ENCODE data around the gene EXOC3. TPM values are rescaled to one million over a fixed set of nuclear protein-coding genes. Genes with fewer than 3 reads are reported as not detected.
A peak's percentile ranks its signal among the peaks of the same experiment; 100 is the strongest.
"Not testable (repeated sequence)": the region's sequence is repeated elsewhere in the genome, so short reads cannot be mapped to it uniquely, and the experiment has no call there.

The EXOC3 gene
- total RNA-seq, 1 donor from 2014 or later, result 42.4 TPM

GRCh38 chr5:501831-502184 lies 58.8 kb downstream of the EXOC3 start:
- TF ChIP-seq CTCF (IDR thresholded peaks at IDR 0.05; ENCODE audit: insufficient read depth, low read length, severe bottlenecking), result no peak
- DNase-seq (ENCODE audit: low read depth) (no peak), FAIRE-seq (no peak)
- Histone ChIP-seq H3K4me3 (ENCODE audit: low read depth, low read length) (no peak overlapping the region), H3K27me3 (ENCODE audit: control insufficient read depth, insufficient read depth, low read length) (peaks cover 2% of the 10 kb centered on the region), H3K36me3 (ENCODE audit: control insufficient read depth, insufficient read depth, low read length) (no peaks in the 10 kb centered on the region)

GRCh38 chr5:502325-503079 lies 59.5 kb downstream of the EXOC3 start:
- no peak for DNase-seq (ENCODE audit: low read depth)
- TF ChIP-seq CTCF (IDR thresholded peaks at IDR 0.05; ENCODE audit: insufficient read depth, low read length, severe bottlenecking), result no peak
- H3K27me3 ChIP-seq (ENCODE audit: control insufficient read depth, insufficient read depth, low read length), result peaks cover 2% of the 10 kb centered on the region
- FAIRE-seq, result peak; percentile 96
- H3K36me3 ChIP-seq (ENCODE audit: control insufficient read depth, insufficient read depth, low read length), result no peaks in the 10 kb centered on the region
- no peak overlapping the region for H3K4me3 ChIP-seq (ENCODE audit: low read depth, low read length)

- H3K4me3 ChIP-seq (ENCODE audit: low read depth, low read length), result no peak overlapping the region
- H3K36me3 ChIP-seq (ENCODE audit: control insufficient read depth, insufficient read depth, low read length), result no peaks in the 10 kb centered on the region
- H3K27me3 ChIP-seq (ENCODE audit: control insufficient read depth, insufficient read depth, low read length), result peaks cover 2% of the 10 kb centered on the region
- no peak for TF ChIP-seq CTCF (IDR thresholded peaks at IDR 0.05; ENCODE audit: insufficient read depth, low read length, severe bottlenecking)
- FAIRE-seq, result no peak
- DNase-seq (ENCODE audit: low read depth), result no peak
Measured at GRCh38 chr5:504326-505154, 61.6 kb downstream of the EXOC3 start.

GRCh38 chr5:505951-506525 lies 63.1 kb downstream of the EXOC3 start:
- TF ChIP-seq CTCF (IDR thresholded peaks at IDR 0.05; ENCODE audit: insufficient read depth, low read length, severe bottlenecking), result no peak
- DNase-seq (ENCODE audit: low read depth), result no peak
- no peak overlapping the region for H3K4me3 ChIP-seq (ENCODE audit: low read depth, low read length)
- H3K27me3 ChIP-seq (ENCODE audit: control insufficient read depth, insufficient read depth, low read length), result peaks cover 6% of the 10 kb centered on the region
- no peaks in the 10 kb centered on the region for H3K36me3 ChIP-seq (ENCODE audit: control insufficient read depth, insufficient read depth, low read length)
- no peak for FAIRE-seq

GRCh38 chr5:507986-508575 lies 65.1 kb downstream of the EXOC3 start:
- not testable (repeated sequence) for H3K4me3 ChIP-seq (ENCODE audit: low read depth, low read length); H3K36me3 ChIP-seq (ENCODE audit: control insufficient read depth, insufficient read depth, low read length); DNase-seq (ENCODE audit: low read depth); FAIRE-seq; H3K27me3 ChIP-seq (ENCODE audit: control insufficient read depth, insufficient read depth, low read length)

All from bronchial epithelial cell (primary cell).